ENCODE results near the gene ACMSD. TPM values are rescaled to one million over a fixed set of nuclear protein-coding genes. Genes with fewer than 3 reads are reported as not detected.
A peak's percentile ranks its signal among the peaks of the same experiment; 100 is the strongest.

The ACMSD gene
- total and polyA plus RNA-seq, 2 donors (not counting 1 experiment from before 2014, with no cell fraction given), result not detected

GRCh38 chr2:134835471-134835870 lies 2.9 kb upstream of the ACMSD start:
- H3K9me3 ChIP-seq (ENCODE audit: control insufficient read depth, insufficient read depth, low read depth, low read length), result no peaks in the 10 kb centered on the region
- H3K36me3 ChIP-seq (ENCODE audit: control insufficient read depth, insufficient read depth, low read length), result no peaks in the 10 kb centered on the region
- H3K4me3 ChIP-seq (replicated peaks in 1 of 4; ENCODE audit: control extremely low read depth in 1 of 4, insufficient read depth in 1 of 4, low read depth in 3 of 4, low read length in 4 of 4), result no peak overlapping the region
- no peaks in the 10 kb centered on the region for H3K27me3 ChIP-seq (ENCODE audit: control insufficient read depth, insufficient read depth, low read length)
- H4K20me1 ChIP-seq (ENCODE audit: control insufficient read depth, extremely low read depth, insufficient read depth, low read length), result no peaks in the 10 kb centered on the region
- H3K27ac ChIP-seq (ENCODE audit: insufficient read depth, low read length), result no peak overlapping the region
- H2AFZ ChIP-seq (ENCODE audit: low read length), result no peak overlapping the region
- DNase-seq (ENCODE audit: low read depth in 2 of 2), result no peak
- TF ChIP-seq EZH2 (IDR thresholded peaks at IDR 0.05; ENCODE audit: low read length, missing control alignments) (no peak), CTCF (conservative IDR thresholded peaks at IDR 0.05 in 1 of 2, IDR thresholded peaks at IDR 0.05 in 1 of 2; ENCODE audit: low read depth in 1 of 2, low read length in 2 of 2) (no peak)
- H3K79me2 ChIP-seq (ENCODE audit: control insufficient read depth, insufficient read depth, low read length), result no peaks in the 10 kb centered on the region
- H3K4me1 ChIP-seq (ENCODE audit: control insufficient read depth, extremely low read depth, insufficient read depth, low read length), result no peaks in the 10 kb centered on the region
- H3K9ac ChIP-seq (ENCODE audit: insufficient read depth, low read length), result no peak overlapping the region
- H3K4me2 ChIP-seq (ENCODE audit: extremely low read depth, insufficient read depth, low read length), result no peak overlapping the region

GRCh38 chr2:134836986-134837385 lies 1.4 kb upstream of the ACMSD start:
- no peak overlapping the region for H3K4me3 ChIP-seq (replicated peaks in 1 of 4; ENCODE audit: control extremely low read depth in 1 of 4, insufficient read depth in 1 of 4, low read depth in 3 of 4, low read length in 4 of 4)
- H3K27me3 ChIP-seq (ENCODE audit: control insufficient read depth, insufficient read depth, low read length), result no peaks in the 10 kb centered on the region
- H3K9ac ChIP-seq (ENCODE audit: insufficient read depth, low read length), result no peak overlapping the region
- H3K79me2 ChIP-seq (ENCODE audit: control insufficient read depth, insufficient read depth, low read length), result no peaks in the 10 kb centered on the region
- H4K20me1 ChIP-seq (ENCODE audit: control insufficient read depth, extremely low read depth, insufficient read depth, low read length), result no peaks in the 10 kb centered on the region
- H3K4me1 ChIP-seq (ENCODE audit: control insufficient read depth, extremely low read depth, insufficient read depth, low read length), result no peaks in the 10 kb centered on the region
- peak overlapping the region; percentile 2 for H3K27ac ChIP-seq (ENCODE audit: insufficient read depth, low read length)
- H3K36me3 ChIP-seq (ENCODE audit: control insufficient read depth, insufficient read depth, low read length), result no peaks in the 10 kb centered on the region
- no peaks in the 10 kb centered on the region for H3K9me3 ChIP-seq (ENCODE audit: control insufficient read depth, insufficient read depth, low read depth, low read length)
- H3K4me2 ChIP-seq (ENCODE audit: extremely low read depth, insufficient read depth, low read length), result no peak overlapping the region
- peak; percentile 67 to 98 for DNase-seq (ENCODE audit: low read depth in 2 of 2)
- TF ChIP-seq EZH2 (IDR thresholded peaks at IDR 0.05; ENCODE audit: low read length, missing control alignments) (no peak), CTCF (conservative IDR thresholded peaks at IDR 0.05 in 1 of 2, IDR thresholded peaks at IDR 0.05 in 1 of 2; ENCODE audit: low read depth in 1 of 2, low read length in 2 of 2) (no peak)
- no peak overlapping the region for H2AFZ ChIP-seq (ENCODE audit: low read length)

- TF ChIP-seq EZH2 (IDR thresholded peaks at IDR 0.05; ENCODE audit: low read length, missing control alignments) (no peak), CTCF (conservative IDR thresholded peaks at IDR 0.05 in 1 of 2, IDR thresholded peaks at IDR 0.05 in 1 of 2; ENCODE audit: low read depth in 1 of 2, low read length in 2 of 2) (no peak)
- Histone ChIP-seq H4K20me1 (ENCODE audit: control insufficient read depth, extremely low read depth, insufficient read depth, low read length) (no peaks in the 10 kb centered on the region), H3K9me3 (ENCODE audit: control insufficient read depth, insufficient read depth, low read depth, low read length) (no peaks in the 10 kb centered on the region), H3K4me2 (ENCODE audit: extremely low read depth, insufficient read depth, low read length) (no peak overlapping the region), H3K4me1 (ENCODE audit: control insufficient read depth, extremely low read depth, insufficient read depth, low read length) (no peaks in the 10 kb centered on the region), H3K9ac (ENCODE audit: insufficient read depth, low read length) (no peak overlapping the region), H3K79me2 (ENCODE audit: control insufficient read depth, insufficient read depth, low read length) (no peaks in the 10 kb centered on the region), H3K27ac (ENCODE audit: insufficient read depth, low read length) (no peak overlapping the region), H3K27me3 (ENCODE audit: control insufficient read depth, insufficient read depth, low read length) (no peaks in the 10 kb centered on the region), H3K36me3 (ENCODE audit: control insufficient read depth, insufficient read depth, low read length) (no peaks in the 10 kb centered on the region), H2AFZ (ENCODE audit: low read length) (no peak overlapping the region), H3K4me3 (replicated peaks in 1 of 4; ENCODE audit: control extremely low read depth in 1 of 4, insufficient read depth in 1 of 4, low read depth in 3 of 4, low read length in 4 of 4) (no peak overlapping the region)
- DNase-seq (ENCODE audit: low read depth in 2 of 2), result no peak
Observed at GRCh38 chr2:134839649-134840048, 1.2 kb downstream of the ACMSD start.

All from fibroblast of lung (primary cell).